Calu3 (cell line): ENCODE data around the gene LRTM2. TPM values are rescaled to one million over a fixed set of nuclear protein-coding genes. Genes with fewer than 3 reads are reported as not detected.

Source experiments
- BruUV-seq: library from RNA; stranded (reverse); fragments of 400-500 nt; replicated peaks from 2 replicates; lab custom pipeline; 2021; lab: Mats Ljungman, UMichigan
- CTCF ChIA-PET: fragments of 300-600 bp; sonication (Branson Sonifier 250); formaldehyde crosslinking; loops from one replicate; lab custom pipeline; 2022; ENCODE audit warnings: antibody characterized with exemption; lab: Charles Lee
- DNase-seq: peaks from one replicate; pipeline ENCODE4 v3.0.0; 2022
- H3K27ac Mint-ChIP-seq: one replicate; pipeline ENCODE4 v1.8.0; 2022; ENCODE audit warnings: mixed read lengths; ENCODE audit not compliant: unreplicated experiment
- H3K27me3 Mint-ChIP-seq: one replicate; pipeline ENCODE4 v1.8.0; 2022; ENCODE audit warnings: mixed read lengths; ENCODE audit not compliant: unreplicated experiment
- H3K36me3 Mint-ChIP-seq: one replicate; pipeline ENCODE4 v1.8.0; 2022; ENCODE audit warnings: mild to moderate bottlenecking, moderate library complexity, mixed read lengths; ENCODE audit not compliant: insufficient read depth, unreplicated experiment
- H3K4me1 Mint-ChIP-seq: one replicate; pipeline ENCODE4 v1.8.0; 2022; ENCODE audit warnings: mild to moderate bottlenecking, low read depth, mixed read lengths; ENCODE audit not compliant: unreplicated experiment
- H3K4me3 Mint-ChIP-seq: one replicate; pipeline ENCODE4 v1.8.0; 2022; ENCODE audit warnings: mild to moderate bottlenecking, low read depth, moderate library complexity, mixed read lengths; ENCODE audit not compliant: unreplicated experiment
- H3K9me3 Mint-ChIP-seq: one replicate; pipeline ENCODE4 v1.8.0; 2022; ENCODE audit warnings: low read depth, mixed read lengths; ENCODE audit not compliant: unreplicated experiment
- CTCF ChIP-seq: fragments of 200-600 bp; IDR thresholded peaks from one replicate; pipeline ENCODE4 v1.8.0; 2022; ENCODE audit warnings: antibody characterized with exemption; ENCODE audit not compliant: unreplicated experiment
- intact Hi-C: fragments of 100-400 bp; cut with micrococcal nuclease; formaldehyde crosslinking; loops from one replicate; pipeline ENCODE4 v1.10.0; 2022; ENCODE audit not compliant: unreplicated experiment
- total RNA-seq: library from RNA; stranded (reverse); gene quantifications from 2 replicates; pipeline ENCODE4 v1.2.3, GENCODE V29; 2022

Gene LRTM2
- total RNA-seq, 1 experiment from 2014 or later = not detected

- Mint-ChIP-seq H3K4me3 (no peak overlapping the region), H3K36me3 (no peaks in the 10 kb centered on the region), H3K27ac (no peak overlapping the region), H3K4me1 (peaks cover 10% of the 10 kb centered on the region), H3K9me3 (no peaks in the 10 kb centered on the region), H3K27me3 (peaks cover 98% of the 10 kb centered on the region)
- intact Hi-C loops = no loop called here
- no peak for DNase-seq
- BruUV-seq = no TSS peak
- no peak for TF ChIP-seq CTCF
- CTCF ChIA-PET = interaction anchor here (0.6 kb wide), 1 partner anchor 16 kb away, joined by 6 read pairs; no protein-coding TSS in a partner anchor
Observed at GRCh38 chr12:1828856-1829255, 8.5 kb downstream of the LRTM2 start.

- TF ChIP-seq CTCF = no peak
- intact Hi-C loops = no loop called here
- H3K9me3 Mint-ChIP-seq = no peaks in the 10 kb centered on the region
- H3K27me3 Mint-ChIP-seq = peaks cover 98% of the 10 kb centered on the region
- no TSS peak for BruUV-seq
- CTCF ChIA-PET = no interaction called here
- DNase-seq = no peak
- H3K36me3 Mint-ChIP-seq = no peaks in the 10 kb centered on the region
- peaks cover 10% of the 10 kb centered on the region for H3K4me1 Mint-ChIP-seq
- no peak overlapping the region for H3K4me3 Mint-ChIP-seq
- H3K27ac Mint-ChIP-seq = no peak overlapping the region
Observed at GRCh38 chr12:1829306-1829900, 9.0 kb downstream of the LRTM2 start.

GRCh38 chr12:1830401-1830845 lies 10.1 kb downstream of the LRTM2 start:
- no peak for DNase-seq
- H3K4me3 Mint-ChIP-seq = no peak overlapping the region
- BruUV-seq = no TSS peak
- no peaks in the 10 kb centered on the region for H3K9me3 Mint-ChIP-seq
- TF ChIP-seq CTCF = no peak
- H3K27ac Mint-ChIP-seq = no peak overlapping the region
- CTCF ChIA-PET = interaction anchor here (0.7 to 1.0 kb wide), 2 partner anchors 8 to 109 kb away, joined by 4 to 6 read pairs; no protein-coding TSS in a partner anchor
- H3K4me1 Mint-ChIP-seq = peaks cover 10% of the 10 kb centered on the region
- H3K36me3 Mint-ChIP-seq = no peaks in the 10 kb centered on the region
- intact Hi-C loops = no loop called here
- H3K27me3 Mint-ChIP-seq = peaks cover 98% of the 10 kb centered on the region

GRCh38 chr12:1830981-1831963 lies 10.9 kb downstream of the LRTM2 start:
- H3K9me3 Mint-ChIP-seq = no peaks in the 10 kb centered on the region
- no peak overlapping the region for H3K27ac Mint-ChIP-seq
- no peak overlapping the region for H3K4me3 Mint-ChIP-seq
- peak; percentile 87 for DNase-seq
- peaks cover 98% of the 10 kb centered on the region for H3K27me3 Mint-ChIP-seq
- CTCF ChIA-PET = interaction anchor here (0.7 to 1.0 kb wide), 2 partner anchors 9 to 109 kb away, joined by 4 to 6 read pairs; no protein-coding TSS in a partner anchor
- TF ChIP-seq CTCF = no peak
- intact Hi-C loops = no loop called here
- BruUV-seq = no TSS peak
- peaks cover 10% of the 10 kb centered on the region for H3K4me1 Mint-ChIP-seq
- no peaks in the 10 kb centered on the region for H3K36me3 Mint-ChIP-seq
